Adrenal gland (tissue), 12 donors: ENCODE measurements around the gene SNAP25. TPM values are rescaled to one million over a fixed set of nuclear protein-coding genes. Genes with fewer than 3 reads are reported as not detected.

Experiments used
- DNase-seq, 7 donors: peaks; one replicate each; pipeline ENCODE4 v3.0.0-alpha.2; 2019 to 2020
- H3K27ac ChIP-seq, 5 donors: fragments of 200-600 bp; sonication (generic) in 4 of 5; 1 replicate in 3 of 5; 2 replicates in 2 of 5; pipeline versions ENCODE4 v1.5.1 to v1.8.0; 2016 to 2020; ENCODE audit warnings: mild to moderate bottlenecking in 1 of 5
- H3K27me3 ChIP-seq: fragments of 200-600 bp; 2 replicates; pipeline ENCODE4 v1.8.0; 2021
- H3K36me3 ChIP-seq, 2 donors: fragments of 200-600 bp; replicated peaks in 1 of 2; 1 replicate in 1 of 2; 2 replicates in 1 of 2; pipeline versions ENCODE4 v1.5.1 to v1.8.0; 2018 to 2022
- H3K4me1 ChIP-seq, 2 donors: fragments of 200-600 bp; replicated peaks in 1 of 2; 1 replicate in 1 of 2; 2 replicates in 1 of 2; pipeline versions ENCODE4 v1.5.1 to v1.8.0; 2018 to 2021
- H3K4me3 ChIP-seq, 4 donors: fragments of 200-600 bp; sonication (generic) in 3 of 4; one replicate each; pipeline ENCODE4 v1.5.1; 2016 to 2018
- H3K9me3 ChIP-seq, 3 donors: fragments of 200-600 bp; sonication (generic) in 1 of 3; replicated peaks in 1 of 3; 1 replicate in 2 of 3; 2 replicates in 1 of 3; pipeline versions ENCODE4 v1.5.1 to v1.8.0; 2016 to 2021
- CTCF ChIP-seq, 6 experiments: fragments of 450-650 bp in 4 of 6; fragments of 200-600 bp in 2 of 6; sonication (generic) in 1 of 6; IDR thresholded peaks; 1 replicate in 5 of 6; 2 replicates in 1 of 6; pipeline versions ENCODE4 v1.5.1 to v1.8.0; 2016 to 2021; ENCODE audit warnings: antibody characterized with exemption in 6 of 6, mild to moderate bottlenecking in 2 of 6, moderate library complexity in 1 of 6
- POLR2A ChIP-seq, 2 donors: fragments of 450-650 bp; IDR thresholded peaks; one replicate each; pipeline ENCODE4 v1.6.1; 2017; ENCODE audit warnings: antibody characterized with exemption in 2 of 2, mild to moderate bottlenecking in 2 of 2, moderate library complexity in 1 of 2
- WGBS, 4 donors: extraction: QIAGEN DNeasy Blood & Tissue Kit in 2 of 4; methylation state at CpG; one replicate each; pipeline versions ENCODE4 v1.1.5 to v1.1.7; 2013 to 2017; 5-methylcytosine and 5-hydroxymethylcytosine counted together
- intact Hi-C, 2 donors: fragments of 100-400 bp; cut with DNase I; formaldehyde crosslinking; loops; one replicate each; pipeline versions ENCODE4 v1.14.1 to v1.15.0; 2022 to 2023
- polyA plus RNA-seq, 3 donors: library from polyadenylated mRNA; stranded (reverse); fragments of 200-250 nt in 2 of 3; fragments of 350-450 nt in 1 of 3; fragmentation: Illumina TruSeq in 1 of 3; extraction: RNeasy Lipid Tissue Mini Kit (QIAGEN cat#74804) in 1 of 3; gene quantifications; one replicate each; pipeline ENCODE4 v1.2.3, GENCODE V29; 2013 to 2014
- total RNA-seq, 9 donors: library from RNA; depleted of rRNA in 4 of 9; stranded (reverse); fragments of >200 nt in 4 of 9; fragments of 120-200 nt in 1 of 9; fragmentation: NEBNext Ultra II Directional in 1 of 9; extraction: Animal tissue kit (Norgen Biotek cat#: 25700) in 1 of 9; gene quantifications; one replicate each; pipeline versions ENCODE4 v1.1.0 to v1.2.4, GENCODE V29; 2013 to 2023
- donor health status: healthy with polysubstance abuse.
- donor health status: Bipolar disorder and iron deficiency.
- donor health status: DM: yes; HTN: yes; CAD: no.
- donor health status: DM: no; HTN: no; CAD: no.
- donor health status: DM: no; HTN: no; CAD: no.
- donor health status: DM: yes; HTN: yes; CAD: no.

The SNAP25 gene
- total and polyA plus RNA-seq, 12 donors: 1.0 to 35.9 (median 11.8) TPM; not detected in 1

DNA sequence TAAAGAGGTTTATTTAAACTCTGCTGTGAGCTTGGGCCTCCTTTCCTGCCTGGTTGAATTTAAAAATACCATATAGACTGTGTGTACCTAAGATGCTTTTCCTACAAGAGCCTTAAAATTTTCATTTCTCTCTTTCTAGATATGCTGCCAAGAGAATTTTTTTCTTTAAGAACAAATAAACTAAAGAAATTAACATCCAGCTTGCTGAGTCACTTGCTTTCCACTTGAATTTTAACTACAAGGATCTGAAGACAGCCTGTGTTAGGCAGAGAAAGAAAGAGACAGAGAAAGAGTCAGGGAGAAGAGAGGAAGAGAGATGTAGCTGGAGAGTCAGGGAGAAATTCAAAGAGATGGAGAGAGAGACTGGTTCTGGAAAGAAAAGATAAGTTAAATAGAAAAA, 18.3 kb upstream of the SNAP25 start:
- no peak for DNase-seq
- H3K27ac ChIP-seq: no peak overlapping the region
- TF ChIP-seq POLR2A (IDR thresholded peaks at IDR 0.05) (no peak), CTCF (IDR thresholded peaks at IDR 0.05) (no peak)
- H3K9me3 ChIP-seq: no peaks in the 10 kb centered on the region
- no peaks in the 10 kb centered on the region for H3K4me1 ChIP-seq
- no peak overlapping the region for H3K4me3 ChIP-seq
- no peaks in the 10 kb centered on the region for H3K27me3 ChIP-seq
- intact Hi-C loops: no loop called here
- no peaks in the 10 kb centered on the region for H3K36me3 ChIP-seq

DNA sequence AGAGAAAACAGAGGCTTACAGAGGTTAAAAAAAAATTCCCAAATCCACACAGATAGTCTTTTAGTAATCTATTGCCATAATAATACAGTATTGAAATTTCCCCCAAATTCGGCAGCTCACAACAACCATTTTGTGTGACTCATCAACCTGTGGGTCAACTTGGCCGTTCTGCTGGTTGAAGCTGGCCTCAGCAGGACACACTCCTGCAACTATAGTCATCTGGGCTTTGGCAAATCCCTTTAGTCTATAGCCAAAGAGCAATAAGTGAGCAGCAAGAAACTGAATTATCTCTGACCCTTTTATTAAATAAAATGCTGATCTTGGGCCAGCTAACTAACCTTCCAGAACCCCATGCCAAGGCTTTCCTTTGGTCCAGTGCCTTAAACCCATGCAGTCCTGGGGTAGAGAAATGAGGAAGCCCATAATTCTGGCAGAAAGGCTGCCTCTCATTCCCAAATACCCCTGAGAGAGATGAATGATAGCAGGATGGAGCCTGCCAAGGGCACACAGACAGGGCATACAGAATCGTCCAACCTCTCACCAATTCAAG, 17.2 kb upstream of the SNAP25 start:
- Histone ChIP-seq H3K4me1 (no peaks in the 10 kb centered on the region), H3K9me3 (no peaks in the 10 kb centered on the region), H3K27ac (no peak overlapping the region), H3K36me3 (no peaks in the 10 kb centered on the region), H3K27me3 (no peaks in the 10 kb centered on the region), H3K4me3 (no peak overlapping the region)
- intact Hi-C loops: no loop called here
- WGBS, 4 donors: 51 to 64% (median 55%) methylated on average over 3 of the region's 3 CpGs
- no peak for DNase-seq
- no peak for TF ChIP-seq POLR2A (IDR thresholded peaks at IDR 0.05)
- TF ChIP-seq CTCF (IDR thresholded peaks at IDR 0.05): no peak

DNA sequence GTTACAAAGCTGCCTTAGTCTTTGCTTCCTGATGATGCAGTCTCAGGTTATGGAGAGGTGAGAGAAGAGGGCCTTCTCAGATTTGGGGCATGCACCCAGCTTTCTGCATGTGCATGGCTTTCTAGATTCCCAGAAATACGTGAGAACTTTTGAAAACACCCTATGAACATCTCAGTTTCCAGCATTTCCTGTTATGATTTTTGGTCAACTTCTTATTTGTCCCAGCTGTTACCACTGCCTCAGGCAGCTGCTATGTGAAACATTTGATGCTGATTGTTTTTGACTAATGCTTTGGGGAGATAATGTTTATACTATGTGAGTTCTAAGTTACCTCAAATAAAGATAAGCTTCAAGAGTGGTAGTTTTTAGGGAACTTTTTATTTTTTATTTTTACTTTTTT, 9.5 kb upstream of the SNAP25 start:
- no peak for DNase-seq
- no peak overlapping the region for H3K4me3 ChIP-seq
- intact Hi-C loops: no loop called here
- H3K4me1 ChIP-seq: no peaks in the 10 kb centered on the region
- no peak overlapping the region for H3K27ac ChIP-seq
- WGBS, 4 donors: 47 to 83% (median 70%) methylated on average over 1 of the region's 1 CpG
- H3K27me3 ChIP-seq: no peaks in the 10 kb centered on the region
- no peaks in the 10 kb centered on the region for H3K36me3 ChIP-seq
- no peak for TF ChIP-seq CTCF (IDR thresholded peaks at IDR 0.05)
- TF ChIP-seq POLR2A (IDR thresholded peaks at IDR 0.05): no peak
- H3K9me3 ChIP-seq: no peaks in the 10 kb centered on the region

- 65 to 83% (median 77%) methylated on average over 2 of the region's 2 CpGs for WGBS, 4 donors
- no peaks in the 10 kb centered on the region for H3K4me1 ChIP-seq
Measured at GRCh38 chr20:10213526-10213925, 5.1 kb upstream of the SNAP25 start.

More at GRCh38 chr20:10213526-10213925, 5.1 kb upstream of the SNAP25 start:
- Histone ChIP-seq H3K36me3 (no peaks in the 10 kb centered on the region), H3K9me3 (no peaks in the 10 kb centered on the region), H3K27ac (no peak overlapping the region), H3K4me3 (no peak overlapping the region), H3K27me3 (peaks cover 15% of the 10 kb centered on the region)
- intact Hi-C loops: no loop called here
- DNase-seq: no peak
- TF ChIP-seq CTCF (IDR thresholded peaks at IDR 0.05) (no peak), POLR2A (IDR thresholded peaks at IDR 0.05) (no peak)
